Heart left ventricle (tissue), 13 donors: ENCODE measurements around the gene AGBL3.

Experiments
- CTCF ChIP-seq, 12 donors: fragments of 200-600 bp; sonication (generic) in 4 of 12; IDR thresholded peaks; one replicate each; pipeline versions ENCODE4 v1.5.0 to v1.8.0; 2018 to 2022; ENCODE audit warnings: antibody characterized with exemption in 12 of 12, mild to moderate bottlenecking in 5 of 12
- POLR2A ChIP-seq, 2 donors: fragments of 450-650 bp; IDR thresholded peaks; one replicate each; pipeline ENCODE4 v1.6.1; 2017; ENCODE audit warnings: antibody characterized with exemption in 2 of 2, mild to moderate bottlenecking in 2 of 2, moderate library complexity in 2 of 2
- donor health status: ischemic (EF 13 %, LVEDD 7.1; RV severe dilation, severe dysfunction).
- donor health status: DM: no; HTN: yes; CAD: no.
- donor health status: DM: no; HTN: no; CAD: no.
- donor health status: ischemic (EF 25% LVEDD 6.9; RV normal size, moderate dysfunction).
- donor health status: ischemic (EF 25% LVEDD 5.7; RV mildly dilated, moderate dysfunction).
- donor health status: ischemic (EF 35%, LVEDD 5.7; RV mildly dilated, moderate dysfunction).
- donor health status: nonischemic (EF 11% LVEDD 7.7; RV severe dilation, severe dysfunction).
- donor health status: DM: yes; HTN: yes; CAD: no.
- donor health status: PGD.
- donor health status: ischemic (EF 29% LVEDD 5.4; RV normal size, mild dysfunction).
- donor health status: nonischemic (EF 23%, LVEDD 6.1; RV moderate dilation, normal function).

- TF ChIP-seq CTCF (IDR thresholded peaks at IDR 0.05) (no peak), POLR2A (IDR thresholded peaks at IDR 0.05) (no peak)
Measured at GRCh38 chr7:135174941-135175340, 188.6 kb downstream of the AGBL3 start.
